ENCODE data around the gene CCDC57.

CCDC57 gene

GRCh38 chr17:82059272-82060000, 153.2 kb downstream of the CCDC57 start:
- H4K20me1 ChIP-seq, result peaks cover 87% of the 10 kb centered on the region
- H3K9ac ChIP-seq, result peak overlapping the region; percentile 54
- peaks cover 97% of the 10 kb centered on the region for H3K36me3 ChIP-seq

GRCh38 chr17:82058855-82059249, 153.8 kb downstream of the CCDC57 start:
- Histone ChIP-seq H3K9ac (peak overlapping the region; percentile 54; the same call in 1 of the 2 replicates), H3K27me3 (no peaks in the 10 kb centered on the region), H3K4me3 (no peak overlapping the region), H3K36me3 (peaks cover 97% of the 10 kb centered on the region), H3K9me3 (no peaks in the 10 kb centered on the region), H3K4me2 (peak overlapping the region; percentile 72), H3K27ac (peak overlapping the region; percentile 63; the same call in 1 of the 2 replicates), H3K4me1 (peaks cover 55% of the 10 kb centered on the region), H4K20me1 (peaks cover 87% of the 10 kb centered on the region)
- no peak for TF ChIP-seq Cebpa-rat (IDR thresholded peaks at IDR 0.05)

More at GRCh38 chr17:82059272-82060000, 153.2 kb downstream of the CCDC57 start:
- Histone ChIP-seq H3K9me3 (no peaks in the 10 kb centered on the region), H3K4me2 (peak overlapping the region; percentile 72), H3K4me3 (peak overlapping the region; percentile 11; the same call in 1 of the 2 replicates), H3K27ac (peak overlapping the region; percentile 63), H3K27me3 (no peaks in the 10 kb centered on the region), H3K4me1 (peaks cover 57% of the 10 kb centered on the region)
- no peak for TF ChIP-seq Cebpa-rat (IDR thresholded peaks at IDR 0.05)

- H3K9ac ChIP-seq, result peak overlapping the region; percentile 54; the same call in 1 of the 2 replicates
- no peak overlapping the region for H3K4me3 ChIP-seq
- no peak for TF ChIP-seq Cebpa-rat (IDR thresholded peaks at IDR 0.05)
- H3K9me3 ChIP-seq, result no peaks in the 10 kb centered on the region
- peak overlapping the region; percentile 72 for H3K4me2 ChIP-seq
- H3K27ac ChIP-seq, result no peak overlapping the region
- H3K27me3 ChIP-seq, result no peaks in the 10 kb centered on the region
- peaks cover 55% of the 10 kb centered on the region for H3K4me1 ChIP-seq
- H4K20me1 ChIP-seq, result peaks cover 87% of the 10 kb centered on the region
- peaks cover 97% of the 10 kb centered on the region for H3K36me3 ChIP-seq
Measured at GRCh38 chr17:82058230-82058854, 154.3 kb downstream of the CCDC57 start.

- no peak for TF ChIP-seq Cebpa-rat (IDR thresholded peaks at IDR 0.05)
- H3K4me1 ChIP-seq, result peaks cover 65% of the 10 kb centered on the region
- no peak overlapping the region for H3K9ac ChIP-seq
- H4K20me1 ChIP-seq, result peaks cover 92% of the 10 kb centered on the region
- H3K4me2 ChIP-seq, result peak overlapping the region; percentile 5; the same call in 1 of the 2 replicates
- no peaks in the 10 kb centered on the region for H3K9me3 ChIP-seq
- H3K36me3 ChIP-seq, result peaks cover 87% of the 10 kb centered on the region
- no peak overlapping the region for H3K4me3 ChIP-seq
- H3K27me3 ChIP-seq, result no peaks in the 10 kb centered on the region
- no peak overlapping the region for H3K27ac ChIP-seq
Measured at GRCh38 chr17:82056729-82057621, 155.7 kb downstream of the CCDC57 start.

GRCh38 chr17:82055965-82056728, 156.5 kb downstream of the CCDC57 start:
- no peaks in the 10 kb centered on the region for H3K27me3 ChIP-seq
- H3K36me3 ChIP-seq, result peaks cover 80% of the 10 kb centered on the region
- peaks cover 65% of the 10 kb centered on the region for H3K4me1 ChIP-seq
- H3K27ac ChIP-seq, result no peak overlapping the region
- no peak for TF ChIP-seq Cebpa-rat (IDR thresholded peaks at IDR 0.05)
- H3K9me3 ChIP-seq, result no peaks in the 10 kb centered on the region
- peaks cover 90% of the 10 kb centered on the region for H4K20me1 ChIP-seq
- H3K9ac ChIP-seq, result no peak overlapping the region
- no peak overlapping the region for H3K4me3 ChIP-seq
- no peak overlapping the region for H3K4me2 ChIP-seq

GRCh38 chr17:82055023-82055964, 157.3 kb downstream of the CCDC57 start:
- Histone ChIP-seq H3K9ac (no peak overlapping the region), H3K36me3 (peaks cover 74% of the 10 kb centered on the region)

GRCh38 chr17:82054351-82055022, 158.2 kb downstream of the CCDC57 start:
- H3K9me3 ChIP-seq, result no peaks in the 10 kb centered on the region
- peaks cover 74% of the 10 kb centered on the region for H3K36me3 ChIP-seq
- peaks cover 67% of the 10 kb centered on the region for H3K4me1 ChIP-seq
- no peak overlapping the region for H3K9ac ChIP-seq
- no peak overlapping the region for H3K27ac ChIP-seq
- H4K20me1 ChIP-seq, result peaks cover 75% of the 10 kb centered on the region
- no peak for TF ChIP-seq Cebpa-rat (IDR thresholded peaks at IDR 0.05)
- H3K4me2 ChIP-seq, result no peak overlapping the region
- no peak overlapping the region for H3K4me3 ChIP-seq
- no peaks in the 10 kb centered on the region for H3K27me3 ChIP-seq

More at GRCh38 chr17:82055023-82055964, 157.3 kb downstream of the CCDC57 start:
- Histone ChIP-seq H3K27ac (no peak overlapping the region), H3K4me3 (no peak overlapping the region), H3K27me3 (no peaks in the 10 kb centered on the region), H3K4me1 (peaks cover 69% of the 10 kb centered on the region), H3K9me3 (no peaks in the 10 kb centered on the region), H3K4me2 (no peak overlapping the region), H4K20me1 (peaks cover 83% of the 10 kb centered on the region)
- no peak for TF ChIP-seq Cebpa-rat (IDR thresholded peaks at IDR 0.05)

All from BLaER1 (cell line).